Mucosa of rectum (tissue), 2 donors: ENCODE data around the gene KRTAP4-4.
"Not testable (repeated sequence)": the region's sequence is repeated elsewhere in the genome, so short reads cannot be mapped to it uniquely, and the experiment has no call there.

Source experiments
- H3K27ac ChIP-seq, 2 donors: one replicate each; pipeline ENCODE4 v1.7.0; 2013; ENCODE audit warnings: inconsistent platforms in 2 of 2, low read depth in 2 of 2, low read length in 2 of 2
- H3K27me3 ChIP-seq, 2 donors: one replicate each; pipeline ENCODE4 v1.7.0; 2013; ENCODE audit warnings: low read length in 2 of 2; ENCODE audit not compliant: control insufficient read depth in 2 of 2, insufficient read depth in 2 of 2
- H3K36me3 ChIP-seq, 2 donors: one replicate each; pipeline ENCODE4 v1.7.0; 2013; ENCODE audit warnings: low read length in 2 of 2; ENCODE audit not compliant: control insufficient read depth in 2 of 2, insufficient read depth in 2 of 2
- H3K4me1 ChIP-seq, 2 donors: one replicate each; pipeline ENCODE4 v1.7.0; 2013; ENCODE audit warnings: low read length in 2 of 2, mild to moderate bottlenecking in 1 of 2; ENCODE audit not compliant: control insufficient read depth in 2 of 2, insufficient read depth in 2 of 2
- H3K4me3 ChIP-seq, 2 donors: one replicate each; pipeline ENCODE4 v1.7.0; 2013; ENCODE audit warnings: low read length in 2 of 2
- H3K9ac ChIP-seq, 2 donors: one replicate each; pipeline ENCODE4 v1.7.0; 2013; ENCODE audit warnings: low read length in 2 of 2, low read depth in 1 of 2, mild to moderate bottlenecking in 1 of 2
- H3K9me3 ChIP-seq, 2 donors: one replicate each; pipeline ENCODE4 v1.7.0; 2013; ENCODE audit warnings: low read length in 2 of 2; ENCODE audit not compliant: control insufficient read depth in 2 of 2
- donor health status: healthy.
- donor health status: Normal muscosa, but diverticular disease.

Gene KRTAP4-4

GRCh38 chr17:41177727-41178271, 17.3 kb upstream of the KRTAP4-4 start, which contains the start of gene KRTAP4-2:
TSS of gene KRTAP4-2 (minus strand) at chr17:41178221. CDS start at chr17:41178164, 57 bp downstream.
- Histone ChIP-seq H3K9me3 (no peaks in the 10 kb centered on the region), H3K27ac (no peak within 1 kb of the TSS), H3K9ac (no peak within 1 kb of the TSS), H3K36me3 (no peaks in the 10 kb centered on the region), H3K4me3 (no peak within 1 kb of the TSS), H3K4me1 (peaks cover 0 to 2% of the 10 kb centered on the region in 2 donors), H3K27me3 (peaks cover 0 to 6% of the 10 kb centered on the region in 2 donors)

- H3K27me3 ChIP-seq, result peaks cover 3 to 6% of the 10 kb centered on the region in 2 donors
- no peaks in the 10 kb centered on the region for H3K9me3 ChIP-seq
- no peak overlapping the region for H3K9ac ChIP-seq
- no peaks in the 10 kb centered on the region for H3K4me1 ChIP-seq
- H3K36me3 ChIP-seq, result no peaks in the 10 kb centered on the region
- no peak overlapping the region for H3K27ac ChIP-seq
- H3K4me3 ChIP-seq, result no peak overlapping the region
These were observed 16.3 kb upstream of the KRTAP4-4 start for GRCh38 chr17:41176744-41177387.

GRCh38 chr17:41171886-41172285, 11.3 kb upstream of the KRTAP4-4 start:
- Histone ChIP-seq H3K27ac (no peak overlapping the region), H3K9ac (no peak overlapping the region), H3K9me3 (no peaks in the 10 kb centered on the region), H3K4me3 (no peak overlapping the region), H3K4me1 (no peaks in the 10 kb centered on the region), H3K27me3 (peaks cover 3 to 4% of the 10 kb centered on the region in 2 donors), H3K36me3 (no peaks in the 10 kb centered on the region)

GRCh38 chr17:41168121-41168520, 7.6 kb upstream of the KRTAP4-4 start, which contains the start of gene KRTAP4-3:
TSS of gene KRTAP4-3 (minus strand) at chr17:41168221. CDS start at chr17:41168172, 49 bp downstream.
- no peaks in the 10 kb centered on the region for H3K9me3 ChIP-seq
- H3K27me3 ChIP-seq, result peaks cover 0 to 3% of the 10 kb centered on the region in 2 donors
- no peak within 1 kb of the TSS for H3K27ac ChIP-seq
- no peaks in the 10 kb centered on the region for H3K4me1 ChIP-seq
- no peak within 1 kb of the TSS for H3K9ac ChIP-seq
- H3K36me3 ChIP-seq, result no peaks in the 10 kb centered on the region
- H3K4me3 ChIP-seq, result no peak within 1 kb of the TSS

GRCh38 chr17:41167561-41167960, 7.0 kb upstream of the KRTAP4-4 start:
- Histone ChIP-seq H3K4me1 (no peaks in the 10 kb centered on the region), H3K27ac (no peak overlapping the region), H3K4me3 (no peak overlapping the region), H3K36me3 (no peaks in the 10 kb centered on the region), H3K9me3 (no peaks in the 10 kb centered on the region), H3K27me3 (peaks cover 0 to 3% of the 10 kb centered on the region in 2 donors), H3K9ac (no peak overlapping the region)

DNA sequence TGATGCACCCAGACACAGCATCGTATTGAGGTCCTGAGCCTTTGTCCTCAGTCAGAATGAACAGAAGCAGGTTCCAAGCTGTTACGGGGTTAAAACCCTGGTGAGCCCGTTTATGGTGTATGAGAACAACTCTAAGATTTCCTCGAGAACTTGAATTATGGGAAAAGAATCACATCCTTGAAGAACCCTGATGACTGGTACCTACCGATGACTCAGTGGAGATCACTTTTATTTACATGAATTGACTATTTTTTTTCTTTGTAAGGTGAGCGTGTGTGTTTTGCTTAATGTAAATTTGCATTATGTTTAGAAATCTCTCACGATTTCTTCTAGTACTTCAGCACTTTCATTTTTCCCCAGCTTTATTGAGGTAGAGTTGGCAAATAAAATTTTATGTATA, 3.3 kb upstream of the KRTAP4-4 start:
- Histone ChIP-seq H3K9ac (no peak overlapping the region), H3K4me3 (no peak overlapping the region), H3K27me3 (peaks cover 0 to 3% of the 10 kb centered on the region in 2 donors), H3K4me1 (no peaks in the 10 kb centered on the region), H3K36me3 (no peaks in the 10 kb centered on the region), H3K9me3 (no peaks in the 10 kb centered on the region), H3K27ac (no peak overlapping the region)

DNA sequence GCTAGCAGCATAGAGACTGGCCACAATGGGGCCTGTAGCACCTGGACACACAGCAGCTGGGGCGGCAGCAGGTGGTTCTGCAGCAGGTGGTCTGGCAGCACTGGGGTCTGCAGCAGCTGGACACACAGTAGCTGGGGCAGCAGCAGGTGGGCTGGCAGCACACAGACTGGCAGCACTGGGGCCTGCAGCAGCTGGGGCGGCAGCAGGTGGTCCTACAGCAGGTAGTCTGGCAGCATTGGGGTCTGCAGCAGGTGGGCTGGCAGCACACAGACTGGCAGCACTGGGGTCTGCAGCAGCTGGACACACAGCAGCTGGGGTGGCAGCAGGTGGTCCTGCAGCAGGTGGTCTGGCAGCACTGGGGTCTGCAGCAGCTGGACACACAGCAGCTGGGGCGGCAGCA, 358 bp downstream of the KRTAP4-4 start:
- H3K36me3 ChIP-seq, H3K27me3 ChIP-seq, H3K27ac ChIP-seq, H3K4me1 ChIP-seq, H3K4me3 ChIP-seq, H3K9me3 ChIP-seq, H3K9ac ChIP-seq: not testable (repeated sequence)

- H3K4me1 ChIP-seq, result no peaks in the 10 kb centered on the region
- H3K27ac ChIP-seq, result no peak overlapping the region
- H3K4me3 ChIP-seq, result no peak overlapping the region
- H3K27me3 ChIP-seq, result peaks cover 2 to 3% of the 10 kb centered on the region in 2 donors
- no peaks in the 10 kb centered on the region for H3K9me3 ChIP-seq
- no peaks in the 10 kb centered on the region for H3K36me3 ChIP-seq
- H3K9ac ChIP-seq, result no peak overlapping the region
These were observed 6.7 kb downstream of the KRTAP4-4 start for GRCh38 chr17:41153856-41154255.

GRCh38 chr17:41151525-41151924, 9.0 kb downstream of the KRTAP4-4 start:
- Histone ChIP-seq H3K9me3 (no peaks in the 10 kb centered on the region), H3K27me3 (peaks cover 2 to 3% of the 10 kb centered on the region in 2 donors), H3K4me3 (no peak overlapping the region), H3K4me1 (no peaks in the 10 kb centered on the region), H3K27ac (no peak overlapping the region), H3K36me3 (no peaks in the 10 kb centered on the region), H3K9ac (no peak overlapping the region)

- Histone ChIP-seq H3K36me3 (no peaks in the 10 kb centered on the region), H3K4me3 (no peak overlapping the region), H3K27me3 (peaks cover 2 to 3% of the 10 kb centered on the region in 2 donors), H3K27ac (no peak overlapping the region), H3K9me3 (no peaks in the 10 kb centered on the region), H3K9ac (no peak overlapping the region), H3K4me1 (no peaks in the 10 kb centered on the region)
These were observed 10.5 kb downstream of the KRTAP4-4 start for GRCh38 chr17:41150026-41150425.
